MM.1S (cell line): ENCODE measurements around the gene ERGIC3.
A peak's percentile ranks its signal among the peaks of the same experiment; 100 is the strongest.

Source experiments
- DNase-seq: peaks from one replicate; pipeline ENCODE4 v3.0.0-alpha.2; 2015
- H2AFZ ChIP-seq: fragments of 300-600 bp; sonication (generic); 2 replicates; pipeline ENCODE4 v1.6.0; 2016; ENCODE audit warnings: antibody characterized with exemption, low read length
- H3F3A ChIP-seq: fragments of 300-600 bp; sonication (generic); 2 replicates; pipeline ENCODE4 v1.6.1; 2016; ENCODE audit warnings: mild to moderate bottlenecking, antibody characterized with exemption, low read length, moderate library complexity, mixed read lengths; ENCODE audit not compliant: insufficient read depth
- H3K27ac ChIP-seq: fragments of 300-600 bp; sonication (generic); 2 replicates; pipeline ENCODE4 v1.5.1; 2016; ENCODE audit warnings: mild to moderate bottlenecking, low read length
- H3K27me3 ChIP-seq: fragments of 300-600 bp; sonication (generic); replicated peaks from 2 replicates; pipeline ENCODE4 v1.6.0; 2016; ENCODE audit warnings: low read length; ENCODE audit not compliant: insufficient read depth
- H3K36me3 ChIP-seq: fragments of 300-600 bp; sonication (generic); replicated peaks from 2 replicates; pipeline ENCODE4 v1.6.1; 2016; ENCODE audit warnings: mild to moderate bottlenecking, low read length, mixed read lengths; ENCODE audit not compliant: insufficient read depth
- H3K4me1 ChIP-seq: fragments of 300-600 bp; sonication (generic); 2 replicates; pipeline ENCODE4 v1.6.1; 2016; ENCODE audit warnings: low read length, mixed read lengths
- H3K4me2 ChIP-seq: fragments of 300-600 bp; sonication (generic); 2 replicates; pipeline ENCODE4 v1.6.0; 2016; ENCODE audit warnings: low read depth, low read length
- H3K4me3 ChIP-seq: fragments of 300-600 bp; sonication (generic); 2 replicates; pipeline ENCODE4 v1.5.1; 2016; ENCODE audit warnings: low read length, mixed read lengths
- H3K79me2 ChIP-seq: fragments of 300-600 bp; sonication (generic); 2 replicates; pipeline ENCODE4 v1.6.1; 2016; ENCODE audit warnings: mixed run types, low read length, mixed read lengths
- H3K9ac ChIP-seq: fragments of 300-600 bp; sonication (generic); 2 replicates; pipeline ENCODE4 v1.6.1; 2016; ENCODE audit warnings: low read length, mixed read lengths
- H3K9me2 ChIP-seq: fragments of 300-600 bp; sonication (generic); replicated peaks from 2 replicates; pipeline ENCODE4 v1.6.1; 2016; ENCODE audit warnings: mild to moderate bottlenecking, low read length, mixed read lengths; ENCODE audit not compliant: insufficient read depth
- H3K9me3 ChIP-seq: fragments of 300-600 bp; sonication (generic); replicated peaks from 2 replicates; pipeline ENCODE4 v1.6.1; 2016; ENCODE audit warnings: mild to moderate bottlenecking, low read length, mixed read lengths; ENCODE audit not compliant: insufficient read depth
- H4K20me1 ChIP-seq: fragments of 300-600 bp; sonication (generic); 2 replicates; pipeline ENCODE4 v1.6.1; 2016; ENCODE audit warnings: mild to moderate bottlenecking, low read length, moderate library complexity, mixed read lengths; ENCODE audit not compliant: insufficient read depth
- CTCF ChIP-seq: fragments of 300-600 bp; sonication (generic); IDR thresholded peaks from 2 replicates; pipeline ENCODE4 v1.5.1; 2016; ENCODE audit warnings: antibody characterized with exemption, low read length, mixed read lengths
- EZH2 ChIP-seq: fragments of 300-600 bp; sonication (generic); optimal IDR thresholded peaks from 2 replicates; pipeline ENCODE3; 2017; ENCODE audit warnings: low read depth, mild to moderate bottlenecking, antibody characterized with exemption, low read length, mixed read lengths
- EZH2phosphoT487 ChIP-seq: fragments of 300-600 bp; sonication (generic); IDR thresholded peaks from 2 replicates; pipeline ENCODE4 v1.6.1; 2018; ENCODE audit warnings: antibody characterized with exemption, low read length

The ERGIC3 gene

GRCh38 chr20:35600993-35601973, 59.4 kb downstream of the ERGIC3 start:
- Histone ChIP-seq H3K9ac (peak overlapping the region; percentile 38; the same call in 1 of the 2 replicates), H3K27me3 (peaks cover 8% of the 10 kb centered on the region), H3K79me2 (no peaks in the 10 kb centered on the region), H3K27ac (no peak overlapping the region), H2AFZ (peak overlapping the region; percentile 70), H3K9me2 (no peaks in the 10 kb centered on the region), H3K4me1 (peaks cover 18% of the 10 kb centered on the region), H3K4me3 (peak overlapping the region; percentile 52), H3K4me2 (peak overlapping the region; percentile 95), H3K9me3 (no peaks in the 10 kb centered on the region), H3K36me3 (no peaks in the 10 kb centered on the region), H3F3A (peaks cover 2% of the 10 kb centered on the region; the same call in 1 of the 2 replicates), H4K20me1 (no peaks in the 10 kb centered on the region)
- DNase-seq, result peak; percentile 74
- TF ChIP-seq EZH2, result no peak
- peak; percentile 43; the same call in 1 of the 2 replicates for TF ChIP-seq CTCF

GRCh38 chr20:35601990-35602389, 60.1 kb downstream of the ERGIC3 start:
- Histone ChIP-seq H3K4me1 (peaks cover 23% of the 10 kb centered on the region), H3F3A (peaks cover 2% of the 10 kb centered on the region; the same call in 1 of the 2 replicates), H3K9ac (no peak overlapping the region; the same call in 1 of the 2 replicates), H3K27ac (no peak overlapping the region), H3K9me2 (no peaks in the 10 kb centered on the region), H4K20me1 (no peaks in the 10 kb centered on the region), H3K9me3 (no peaks in the 10 kb centered on the region), H3K36me3 (no peaks in the 10 kb centered on the region), H3K27me3 (peaks cover 8% of the 10 kb centered on the region), H3K4me2 (peak overlapping the region; percentile 95), H3K4me3 (peak overlapping the region; percentile 52; the same call in 1 of the 2 replicates), H3K79me2 (no peaks in the 10 kb centered on the region), H2AFZ (peak overlapping the region; percentile 70; the same call in 1 of the 2 replicates)
- no peak for DNase-seq
- TF ChIP-seq EZH2, result no peak
- no peak for TF ChIP-seq CTCF
- TF ChIP-seq EZH2phosphoT487, result no peak

- Histone ChIP-seq H2AFZ (no peak overlapping the region), H3K27ac (no peak overlapping the region), H3K4me2 (no peak overlapping the region), H3K36me3 (no peaks in the 10 kb centered on the region), H3K9me3 (no peaks in the 10 kb centered on the region), H3K9me2 (no peaks in the 10 kb centered on the region), H3K27me3 (peaks cover 8% of the 10 kb centered on the region), H3K79me2 (no peaks in the 10 kb centered on the region), H4K20me1 (no peaks in the 10 kb centered on the region), H3K4me3 (no peak overlapping the region), H3K9ac (no peak overlapping the region), H3K4me1 (peaks cover 29% of the 10 kb centered on the region), H3F3A (peaks cover 2% of the 10 kb centered on the region; the same call in 1 of the 2 replicates)
- DNase-seq, result no peak
- no peak for TF ChIP-seq CTCF
- no peak for TF ChIP-seq EZH2
- TF ChIP-seq EZH2phosphoT487, result no peak
Measured at GRCh38 chr20:35602851-35603495, 61.1 kb downstream of the ERGIC3 start.
